Inflammatory macrophage treated with lipopolysaccharide for 4 hours (primary cell): ENCODE results near the gene IGHMBP2.

Experiments
- DNase-seq: peaks from one replicate; pipeline ENCODE4 v3.0.0-alpha.2; 2020

The IGHMBP2 gene

GRCh38 chr11:68890490-68891231 is 13.0 kb upstream of the IGHMBP2 start:
- no peak for DNase-seq

DNA sequence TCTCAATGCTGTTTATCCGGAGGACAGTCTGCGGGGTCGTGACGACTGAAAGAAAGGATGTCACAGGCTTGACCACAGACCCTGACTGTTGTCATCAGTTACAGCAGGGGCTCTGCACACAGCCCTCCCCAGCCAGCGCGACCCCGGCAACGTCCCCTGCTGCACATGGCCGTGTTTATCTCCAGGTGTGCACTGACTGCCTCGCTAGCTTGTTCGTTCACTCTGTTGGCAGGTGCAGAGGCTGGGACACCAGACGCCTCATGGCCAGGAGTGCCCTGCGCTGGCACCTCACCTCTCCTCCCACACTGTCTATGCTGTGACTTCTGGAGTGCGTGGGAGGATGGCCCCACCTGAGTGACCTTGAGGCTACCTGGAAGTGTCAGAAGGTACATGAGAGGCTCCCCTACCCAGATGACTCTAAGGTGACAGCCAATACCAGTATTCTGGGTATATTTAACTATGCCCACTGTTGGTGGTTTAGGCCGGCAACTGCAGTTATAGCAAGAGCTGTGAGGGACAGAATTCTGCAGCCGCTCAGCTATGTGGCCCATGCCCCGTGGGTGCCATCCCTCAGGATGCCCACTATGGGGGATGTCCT is 12.2 kb upstream of the IGHMBP2 start:
- no peak for DNase-seq

- no peak for DNase-seq
Measured at GRCh38 chr11:68892576-68892975, 11.1 kb upstream of the IGHMBP2 start.

- DNase-seq, result no peak
Measured at GRCh38 chr11:68893282-68893681, 10.4 kb upstream of the IGHMBP2 start.

- no peak for DNase-seq
Measured at GRCh38 chr11:68896171-68896959, 7.3 kb upstream of the IGHMBP2 start.

DNA sequence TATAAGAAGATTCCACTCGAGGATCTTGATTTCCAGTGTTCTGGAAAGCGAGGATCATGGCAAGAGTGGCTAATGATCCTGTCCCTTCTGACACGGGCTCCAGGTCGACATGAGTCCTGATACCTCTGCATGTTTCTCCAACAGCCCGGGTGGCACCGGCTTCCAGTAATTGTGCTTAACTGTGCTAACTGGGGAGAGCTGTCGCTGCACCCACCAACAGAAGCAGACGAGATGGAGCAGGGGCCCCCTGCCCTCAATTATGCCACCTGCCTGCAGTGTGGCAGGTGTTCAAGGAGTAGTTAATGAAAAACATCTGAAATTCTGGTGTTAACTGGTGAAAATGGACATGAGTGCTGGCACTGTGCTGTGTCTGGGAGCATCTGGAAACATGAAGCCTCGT is 6.2 kb upstream of the IGHMBP2 start:
- DNase-seq, result no peak

GRCh38 chr11:68900835-68901381 is 2.8 kb upstream of the IGHMBP2 start:
- no peak for DNase-seq

DNA sequence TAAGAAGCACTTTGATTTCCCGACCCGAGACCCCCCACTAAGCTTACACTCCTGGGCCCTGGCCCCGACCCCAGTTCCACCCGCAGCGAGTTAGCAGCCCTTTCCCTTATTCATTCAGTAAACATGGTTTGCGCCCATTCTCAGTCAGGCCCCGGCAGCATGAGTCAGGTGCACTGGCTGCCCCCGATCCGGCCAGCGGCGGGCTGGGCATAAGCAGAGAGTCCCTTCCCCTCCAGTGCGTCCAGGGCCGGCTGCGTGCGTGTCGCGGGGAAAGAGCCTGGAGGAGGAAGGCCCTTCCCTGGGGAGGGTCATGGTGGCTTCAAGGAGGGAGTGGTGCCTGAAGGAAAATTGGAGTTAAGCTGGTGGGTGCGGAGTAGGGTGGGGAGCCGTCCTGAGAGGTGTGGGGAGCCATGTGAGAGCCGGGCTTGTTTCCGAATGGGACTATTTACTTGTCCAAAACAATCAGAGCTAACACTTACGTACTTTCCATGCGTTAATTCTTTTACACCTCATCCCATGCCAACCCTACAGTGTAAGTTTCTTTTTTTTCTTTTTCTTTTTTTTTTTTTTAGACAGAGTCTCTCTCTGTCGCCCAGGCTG is 657 bp downstream of the IGHMBP2 start:
- peak; percentile 42 for DNase-seq

GRCh38 chr11:68905421-68906360 is 2.0 kb downstream of the IGHMBP2 start:
- no peak for DNase-seq

GRCh38 chr11:68908273-68908672 is 4.6 kb downstream of the IGHMBP2 start:
- DNase-seq, result no peak

- DNase-seq, result no peak
Measured at GRCh38 chr11:68910965-68911364, 7.3 kb downstream of the IGHMBP2 start.

DNA sequence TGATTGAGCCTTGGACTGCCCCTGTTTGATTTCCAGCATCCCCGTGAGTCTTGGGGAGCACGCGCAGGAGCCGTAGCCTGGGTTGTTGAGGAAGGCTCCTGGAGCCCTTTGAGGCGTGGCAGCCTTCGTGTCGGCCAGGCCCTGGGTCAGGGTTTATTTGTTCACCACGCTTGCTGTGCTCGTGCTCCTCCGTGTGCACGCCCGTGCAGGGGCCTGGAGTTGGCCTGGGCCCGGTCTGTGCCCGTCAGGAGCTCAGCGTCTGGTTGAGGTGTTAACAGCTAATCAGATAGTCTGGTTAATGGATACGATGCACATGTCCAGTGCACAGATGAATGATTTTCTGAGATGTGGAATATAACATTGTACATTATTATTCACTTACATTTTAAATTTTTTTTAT is 8.0 kb downstream of the IGHMBP2 start:
- no peak for DNase-seq

DNA sequence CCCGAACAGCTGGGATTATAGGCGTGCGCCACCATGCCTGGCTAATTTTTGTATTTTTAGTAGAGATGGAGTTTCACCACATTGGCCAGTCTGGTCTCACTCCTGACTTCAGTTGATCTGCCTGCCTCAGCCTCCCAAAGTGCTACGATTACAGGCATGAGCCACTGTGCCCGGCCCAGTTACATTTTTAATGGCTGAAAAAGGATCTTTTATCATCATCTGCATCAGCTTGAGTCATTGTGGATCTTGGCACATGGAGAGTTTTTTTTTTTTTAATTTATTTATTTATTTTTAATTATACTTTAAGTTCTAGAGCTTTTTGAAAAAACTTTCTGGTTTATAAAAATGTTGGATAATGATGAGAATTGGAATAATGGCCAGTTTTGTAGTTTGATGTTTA is 8.6 kb downstream of the IGHMBP2 start:
- no peak for DNase-seq

DNA sequence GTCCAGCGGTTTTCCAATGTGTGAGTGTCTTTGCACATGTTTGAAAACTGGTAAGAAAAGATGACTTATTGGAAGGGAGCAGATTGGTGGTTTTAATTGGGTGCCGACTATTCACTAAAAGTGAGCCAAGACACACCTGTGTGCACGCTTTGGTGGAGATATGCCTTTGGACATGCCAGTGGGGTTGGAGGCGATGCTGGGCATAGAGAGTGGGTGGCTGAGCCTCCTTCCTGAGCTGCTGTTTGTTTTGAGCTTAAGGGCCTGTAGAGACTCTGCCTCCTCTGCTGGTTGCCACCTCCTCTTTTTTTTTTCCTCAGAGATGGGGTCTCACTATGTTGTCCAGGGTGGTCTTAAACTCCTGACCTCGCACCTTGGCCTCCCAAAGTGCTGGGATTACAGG is 9.5 kb downstream of the IGHMBP2 start:
- DNase-seq, result no peak

DNA sequence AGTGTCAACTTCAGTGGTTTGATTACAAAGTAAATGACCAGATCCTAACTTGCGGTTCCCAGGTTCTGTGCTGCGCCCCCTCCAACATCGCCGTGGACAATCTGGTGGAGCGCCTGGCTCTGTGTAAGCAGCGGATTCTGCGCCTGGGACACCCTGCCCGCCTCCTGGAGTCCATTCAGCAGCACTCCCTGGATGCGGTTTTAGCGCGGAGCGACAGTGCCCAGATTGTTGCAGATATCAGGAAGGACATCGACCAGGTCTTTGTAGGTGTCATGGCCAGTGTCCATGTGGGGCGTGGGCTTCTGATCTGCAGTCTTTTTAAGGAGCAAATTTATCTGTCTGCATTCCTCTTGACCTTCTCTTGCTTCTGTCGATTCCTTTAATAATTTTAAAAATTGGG is 11.1 kb downstream of the IGHMBP2 start:
- no peak for DNase-seq

DNA sequence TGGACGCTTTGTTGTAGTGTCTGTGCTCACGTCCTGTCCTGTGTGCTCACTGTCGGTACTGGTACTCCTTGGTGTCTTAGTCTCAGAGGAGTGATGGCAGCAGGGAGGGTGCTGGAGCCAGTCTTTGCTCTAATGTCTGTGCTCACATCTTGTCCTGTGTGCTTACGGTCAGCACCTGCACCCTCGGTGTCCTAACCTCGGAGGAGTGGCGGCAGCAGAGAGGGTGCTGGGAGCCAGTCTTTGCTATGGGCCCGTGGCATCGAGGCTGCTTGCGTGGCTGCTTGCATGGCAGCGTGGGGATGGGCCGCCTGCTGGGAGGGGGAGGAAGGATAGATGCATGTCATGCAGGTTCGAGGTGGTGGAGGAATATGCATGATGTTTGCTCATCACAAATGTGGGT is 12.7 kb downstream of the IGHMBP2 start:
- DNase-seq, result no peak

- DNase-seq, result no peak
Measured at GRCh38 chr11:68923614-68924013, 19.9 kb downstream of the IGHMBP2 start.

DNA sequence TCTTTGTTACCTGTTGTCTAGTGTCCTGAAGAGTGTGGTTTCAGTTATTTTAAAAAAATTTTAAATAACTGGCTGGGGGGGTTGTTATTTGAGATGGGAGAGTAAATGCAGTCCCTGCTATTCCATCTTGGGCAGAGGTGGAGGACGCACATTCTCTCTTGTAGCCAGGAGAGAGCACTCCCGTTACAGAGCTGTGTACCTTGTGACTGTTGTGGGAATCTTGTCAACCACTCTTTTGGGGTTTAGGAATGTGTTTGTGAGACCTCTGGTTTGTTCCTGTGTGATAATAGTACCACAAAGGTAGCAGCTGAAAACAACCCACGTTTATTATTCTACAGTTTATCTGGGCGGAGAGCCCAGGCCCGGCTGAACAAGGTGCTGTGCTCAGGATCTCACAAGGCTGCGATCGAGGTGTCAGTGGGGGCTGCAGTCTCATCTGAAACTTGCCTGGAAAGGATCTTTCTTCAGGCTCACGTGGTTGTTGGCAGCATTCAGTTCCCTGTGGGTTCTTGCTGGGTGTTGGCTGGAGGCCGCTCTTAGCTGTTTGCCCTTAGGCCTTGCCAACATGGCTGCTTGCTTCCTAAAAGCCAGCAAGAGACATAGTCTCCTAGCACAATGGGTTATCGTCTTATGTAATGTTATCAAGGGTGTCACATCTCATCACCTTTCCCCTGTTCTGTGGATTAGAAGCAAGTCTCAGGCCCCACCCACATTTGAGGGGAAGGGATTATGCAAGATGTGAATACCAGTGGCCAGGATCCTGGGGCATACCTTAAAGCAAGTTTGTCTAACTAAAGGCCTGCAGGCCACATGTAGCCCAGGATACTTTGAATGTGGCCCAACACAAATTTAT is 20.6 kb downstream of the IGHMBP2 start:
- DNase-seq, result no peak

- DNase-seq, result no peak
Measured at GRCh38 chr11:68925611-68926010, 21.9 kb downstream of the IGHMBP2 start.

DNA sequence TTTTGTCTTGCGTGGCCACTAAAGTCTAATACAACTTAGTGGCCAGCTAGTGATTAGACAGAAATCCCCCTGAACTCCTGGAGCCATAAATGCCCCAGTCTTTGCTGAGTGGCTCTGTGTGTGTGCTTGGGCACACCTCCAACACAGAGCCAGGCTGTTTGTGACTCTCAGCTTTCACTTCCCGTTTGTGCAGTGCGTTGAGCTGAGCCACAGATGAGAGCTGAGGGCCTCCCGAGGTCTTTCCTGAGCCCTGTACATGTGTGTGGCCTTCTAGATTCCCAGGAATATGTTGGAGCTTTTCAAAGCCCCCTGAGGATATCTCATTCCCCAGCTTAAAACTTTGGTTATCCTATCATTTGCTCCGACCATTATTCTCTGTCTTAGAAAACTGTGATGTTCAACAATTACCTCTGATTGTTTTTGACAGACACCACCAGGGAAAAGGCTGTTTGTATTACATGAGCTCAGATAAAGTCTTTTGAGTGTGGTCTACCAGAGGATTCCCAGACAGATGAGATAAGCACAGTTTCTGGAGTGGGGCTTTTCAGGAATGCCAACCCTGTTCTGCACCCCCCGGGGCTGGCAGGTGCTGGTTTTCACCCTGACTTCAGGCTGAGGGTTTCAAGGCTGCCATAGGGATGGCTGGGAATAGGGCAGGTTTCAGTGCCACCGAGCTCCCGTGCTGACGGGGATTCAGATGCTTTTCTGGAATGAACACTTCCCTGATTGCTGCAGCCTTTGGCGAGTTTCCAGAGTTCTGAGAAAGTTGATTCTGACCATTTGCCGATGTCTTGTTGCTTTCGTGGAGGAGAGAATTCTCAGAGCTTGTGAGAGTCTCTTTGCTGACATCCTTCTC is 23.8 kb downstream of the IGHMBP2 start:
- DNase-seq, result peak; percentile 78
